SK-N-SH treated with all-trans-retinoic acid at 6 μM for 48 hours (cell line): ENCODE results near the gene EMSY.

Experiments
- ATAC-seq: fragments of 200-7000 bp; cut with Tn5 transposase; 3 replicates; pipeline ENCODE4 v1.9.1; 2020; ENCODE audit warnings: mild to moderate bottlenecking, moderate library complexity
- ARNTL ChIP-seq: fragments of 450-650 bp; formaldehyde crosslinking; IDR thresholded peaks from 2 replicates; pipeline ENCODE4 v1.5.0; 2020; ENCODE audit warnings: low read depth, mild to moderate bottlenecking, moderate library complexity, borderline replicate concordance
- BACH2 ChIP-seq: fragments of 250-450 bp; sonication (Bioruptor Pico); IDR thresholded peaks from 2 replicates; pipeline ENCODE4 v1.9.0; 2021; ENCODE audit warnings: mild to moderate bottlenecking, borderline replicate concordance
- CSDC2 ChIP-seq: fragments of 250-450 bp; sonication (Bioruptor Pico); IDR thresholded peaks from 2 replicates; pipeline ENCODE4 v1.5.0; 2020; ENCODE audit warnings: mild to moderate bottlenecking, moderate library complexity
- ESRRG ChIP-seq: fragments of 250-450 bp; sonication (Bioruptor Pico); IDR thresholded peaks from 2 replicates; pipeline ENCODE4 v1.6.1; 2021; ENCODE audit warnings: mild to moderate bottlenecking
- GLIS3 ChIP-seq: fragments of 250-450 bp; sonication (Bioruptor Pico); IDR thresholded peaks from 2 replicates; pipeline ENCODE4 v1.5.0; 2020; ENCODE audit warnings: mild to moderate bottlenecking, moderate library complexity
- ISL1 ChIP-seq: fragments of 250-450 bp; sonication (Bioruptor Pico); IDR thresholded peaks from 2 replicates; pipeline ENCODE4 v2.1.2; 2022; ENCODE audit warnings: mild to moderate bottlenecking, moderate library complexity
- OSR1 ChIP-seq: fragments of 250-450 bp; sonication (Bioruptor Pico); IDR thresholded peaks from 2 replicates; pipeline ENCODE4 v1.8.0; 2022; ENCODE audit warnings: moderate library complexity, mild to moderate bottlenecking, inconsistent platforms
- PPARA ChIP-seq: fragments of 250-450 bp; sonication (Bioruptor Pico); IDR thresholded peaks from 2 replicates; pipeline ENCODE4 v1.5.0; 2020; ENCODE audit warnings: mild to moderate bottlenecking, borderline replicate concordance
- RARB ChIP-seq: fragments of 250-450 bp; sonication (Bioruptor Pico); IDR thresholded peaks from 2 replicates; pipeline ENCODE4 v1.8.0; 2021; ENCODE audit warnings: mild to moderate bottlenecking, moderate library complexity
- SNAI2 ChIP-seq: fragments of 250-450 bp; sonication (Bioruptor Pico); IDR thresholded peaks from 2 replicates; pipeline ENCODE4 v1.5.0; 2020; ENCODE audit warnings: mild to moderate bottlenecking, moderate library complexity
- TCF4 ChIP-seq: fragments of 250-450 bp; sonication (Bioruptor Pico); IDR thresholded peaks from 2 replicates; pipeline ENCODE4 v1.8.0; 2021; ENCODE audit warnings: mild to moderate bottlenecking, moderate library complexity, borderline replicate concordance
- TOX ChIP-seq: fragments of 250-450 bp; sonication (Bioruptor Pico); IDR thresholded peaks from 2 replicates; pipeline ENCODE4 v1.8.0; 2021; ENCODE audit warnings: mild to moderate bottlenecking, moderate library complexity, borderline replicate concordance
- ZC3H10 ChIP-seq: fragments of 250-450 bp; sonication (Bioruptor Pico); IDR thresholded peaks from 2 replicates; pipeline ENCODE4 v1.5.1; 2021; ENCODE audit warnings: mild to moderate bottlenecking, moderate library complexity
- ZFP30 ChIP-seq: fragments of 450-650 bp; formaldehyde crosslinking; IDR thresholded peaks from 2 replicates; pipeline ENCODE4 v1.5.0; 2022; ENCODE audit warnings: mild to moderate bottlenecking, moderate library complexity
- ZNF565 ChIP-seq: fragments of 450-650 bp; formaldehyde crosslinking; conservative IDR thresholded peaks from 2 replicates; pipeline ENCODE4 v1.5.0; 2020; ENCODE audit warnings: low read depth, mild to moderate bottlenecking, moderate library complexity
- ZNF70 ChIP-seq: fragments of 450-650 bp; formaldehyde crosslinking; IDR thresholded peaks from 2 replicates; pipeline ENCODE4 v1.5.0; 2020; ENCODE audit warnings: mild to moderate bottlenecking, moderate library complexity
- ZNF8 ChIP-seq: fragments of 450-650 bp; formaldehyde crosslinking; IDR thresholded peaks from 2 replicates; pipeline ENCODE4 v1.5.0; 2020; ENCODE audit warnings: mild to moderate bottlenecking, moderate library complexity
- TF ChIP-seq, protein P1 (sequence below): fragments of 250-450 bp; sonication (Bioruptor Pico); IDR thresholded peaks from 2 replicates; pipeline ENCODE4 v1.5.1; 2021; ENCODE audit warnings: mild to moderate bottlenecking, moderate library complexity
- TF ChIP-seq, protein P2 (sequence below): fragments of 250-450 bp; sonication (Bioruptor Pico); IDR thresholded peaks from 2 replicates; pipeline ENCODE4 v1.8.0; 2020; ENCODE audit warnings: mild to moderate bottlenecking, moderate library complexity, borderline replicate concordance
- TF ChIP-seq, protein P3 (sequence below): fragments of 250-450 bp; sonication (Bioruptor Pico); IDR thresholded peaks from 2 replicates; pipeline ENCODE4 v1.5.0; 2020; ENCODE audit warnings: mild to moderate bottlenecking, moderate library complexity
- TF ChIP-seq, protein P4 (sequence below): fragments of 250-450 bp; sonication (Bioruptor Pico); IDR thresholded peaks from 2 replicates; pipeline ENCODE4 v1.8.0; 2021; ENCODE audit warnings: low read depth, mild to moderate bottlenecking, moderate library complexity, borderline replicate concordance

Gene EMSY

DNA sequence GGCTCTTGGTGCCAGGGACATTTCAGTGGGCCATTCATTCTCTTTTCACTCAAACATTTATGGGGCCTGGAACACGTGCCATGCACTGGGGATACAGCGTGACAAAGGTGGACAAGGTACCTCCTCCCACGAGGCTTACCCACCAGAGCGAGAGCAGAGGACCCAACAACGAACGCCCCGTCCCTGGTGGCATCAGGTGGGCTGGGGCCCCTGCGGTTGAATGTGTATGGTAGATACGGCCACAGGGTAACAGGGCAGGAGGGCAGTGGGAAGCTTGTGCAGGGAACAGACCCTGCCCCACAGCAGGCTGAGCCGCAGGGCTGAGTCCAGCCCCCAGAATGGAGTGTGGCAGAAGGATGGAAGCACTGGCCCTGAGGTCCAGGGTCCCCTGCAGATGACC lies 144.7 kb downstream of the EMSY start:
- no peak for ATAC-seq
- TF ChIP-seq, protein P1, sequence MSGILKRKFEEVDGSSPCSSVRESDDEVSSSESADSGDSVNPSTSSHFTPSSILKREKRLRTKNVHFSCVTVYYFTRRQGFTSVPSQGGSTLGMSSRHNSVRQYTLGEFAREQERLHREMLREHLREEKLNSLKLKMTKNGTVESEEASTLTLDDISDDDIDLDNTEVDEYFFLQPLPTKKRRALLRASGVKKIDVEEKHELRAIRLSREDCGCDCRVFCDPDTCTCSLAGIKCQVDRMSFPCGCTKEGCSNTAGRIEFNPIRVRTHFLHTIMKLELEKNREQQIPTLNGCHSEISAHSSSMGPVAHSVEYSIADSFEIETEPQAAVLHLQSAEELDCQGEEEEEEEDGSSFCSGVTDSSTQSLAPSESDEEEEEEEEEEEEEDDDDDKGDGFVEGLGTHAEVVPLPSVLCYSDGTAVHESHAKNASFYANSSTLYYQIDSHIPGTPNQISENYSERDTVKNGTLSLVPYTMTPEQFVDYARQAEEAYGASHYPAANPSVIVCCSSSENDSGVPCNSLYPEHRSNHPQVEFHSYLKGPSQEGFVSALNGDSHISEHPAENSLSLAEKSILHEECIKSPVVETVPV (CRISPR knock-in tag), result no peak
- TF ChIP-seq, protein P2, sequence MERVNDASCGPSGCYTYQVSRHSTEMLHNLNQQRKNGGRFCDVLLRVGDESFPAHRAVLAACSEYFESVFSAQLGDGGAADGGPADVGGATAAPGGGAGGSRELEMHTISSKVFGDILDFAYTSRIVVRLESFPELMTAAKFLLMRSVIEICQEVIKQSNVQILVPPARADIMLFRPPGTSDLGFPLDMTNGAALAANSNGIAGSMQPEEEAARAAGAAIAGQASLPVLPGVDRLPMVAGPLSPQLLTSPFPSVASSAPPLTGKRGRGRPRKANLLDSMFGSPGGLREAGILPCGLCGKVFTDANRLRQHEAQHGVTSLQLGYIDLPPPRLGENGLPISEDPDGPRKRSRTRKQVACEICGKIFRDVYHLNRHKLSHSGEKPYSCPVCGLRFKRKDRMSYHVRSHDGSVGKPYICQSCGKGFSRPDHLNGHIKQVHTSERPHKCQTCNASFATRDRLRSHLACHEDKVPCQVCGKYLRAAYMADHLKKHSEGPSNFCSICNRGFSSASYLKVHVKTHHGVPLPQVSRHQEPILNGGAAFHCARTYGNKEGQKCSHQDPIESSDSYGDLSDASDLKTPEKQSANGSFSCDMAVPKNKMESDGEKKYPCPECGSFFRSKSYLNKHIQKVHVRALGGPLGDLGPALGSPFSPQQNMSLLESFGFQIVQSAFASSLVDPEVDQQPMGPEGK, result no peak
- TF ChIP-seq ZFP30 (CRISPR knock-in tag) (no peak), TOX (no peak), TCF4 (CRISPR knock-in tag) (no peak), ZC3H10 (CRISPR knock-in tag) (no peak), OSR1 (CRISPR knock-in tag) (no peak), BACH2 (CRISPR knock-in tag) (no peak), GLIS3 (CRISPR knock-in tag) (no peak), PPARA (CRISPR knock-in tag) (no peak), ESRRG (CRISPR knock-in tag) (no peak), ZNF565 (CRISPR knock-in tag) (no peak), ZNF70 (CRISPR knock-in tag) (no peak), CSDC2 (CRISPR knock-in tag) (no peak), ZNF8 (CRISPR knock-in tag) (no peak), RARB (CRISPR knock-in tag) (no peak), ARNTL (CRISPR knock-in tag) (no peak), ISL1 (CRISPR knock-in tag) (no peak), SNAI2 (no peak)
- TF ChIP-seq, protein P3, sequence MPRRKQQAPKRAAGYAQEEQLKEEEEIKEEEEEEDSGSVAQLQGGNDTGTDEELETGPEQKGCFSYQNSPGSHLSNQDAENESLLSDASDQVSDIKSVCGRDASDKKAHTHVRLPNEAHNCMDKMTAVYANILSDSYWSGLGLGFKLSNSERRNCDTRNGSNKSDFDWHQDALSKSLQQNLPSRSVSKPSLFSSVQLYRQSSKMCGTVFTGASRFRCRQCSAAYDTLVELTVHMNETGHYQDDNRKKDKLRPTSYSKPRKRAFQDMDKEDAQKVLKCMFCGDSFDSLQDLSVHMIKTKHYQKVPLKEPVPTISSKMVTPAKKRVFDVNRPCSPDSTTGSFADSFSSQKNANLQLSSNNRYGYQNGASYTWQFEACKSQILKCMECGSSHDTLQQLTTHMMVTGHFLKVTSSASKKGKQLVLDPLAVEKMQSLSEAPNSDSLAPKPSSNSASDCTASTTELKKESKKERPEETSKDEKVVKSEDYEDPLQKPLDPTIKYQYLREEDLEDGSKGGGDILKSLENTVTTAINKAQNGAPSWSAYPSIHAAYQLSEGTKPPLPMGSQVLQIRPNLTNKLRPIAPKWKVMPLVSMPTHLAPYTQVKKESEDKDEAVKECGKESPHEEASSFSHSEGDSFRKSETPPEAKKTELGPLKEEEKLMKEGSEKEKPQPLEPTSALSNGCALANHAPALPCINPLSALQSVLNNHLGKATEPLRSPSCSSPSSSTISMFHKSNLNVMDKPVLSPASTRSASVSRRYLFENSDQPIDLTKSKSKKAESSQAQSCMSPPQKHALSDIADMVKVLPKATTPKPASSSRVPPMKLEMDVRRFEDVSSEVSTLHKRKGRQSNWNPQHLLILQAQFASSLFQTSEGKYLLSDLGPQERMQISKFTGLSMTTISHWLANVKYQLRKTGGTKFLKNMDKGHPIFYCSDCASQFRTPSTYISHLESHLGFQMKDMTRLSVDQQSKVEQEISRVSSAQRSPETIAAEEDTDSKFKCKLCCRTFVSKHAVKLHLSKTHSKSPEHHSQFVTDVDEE, result no peak

DNA sequence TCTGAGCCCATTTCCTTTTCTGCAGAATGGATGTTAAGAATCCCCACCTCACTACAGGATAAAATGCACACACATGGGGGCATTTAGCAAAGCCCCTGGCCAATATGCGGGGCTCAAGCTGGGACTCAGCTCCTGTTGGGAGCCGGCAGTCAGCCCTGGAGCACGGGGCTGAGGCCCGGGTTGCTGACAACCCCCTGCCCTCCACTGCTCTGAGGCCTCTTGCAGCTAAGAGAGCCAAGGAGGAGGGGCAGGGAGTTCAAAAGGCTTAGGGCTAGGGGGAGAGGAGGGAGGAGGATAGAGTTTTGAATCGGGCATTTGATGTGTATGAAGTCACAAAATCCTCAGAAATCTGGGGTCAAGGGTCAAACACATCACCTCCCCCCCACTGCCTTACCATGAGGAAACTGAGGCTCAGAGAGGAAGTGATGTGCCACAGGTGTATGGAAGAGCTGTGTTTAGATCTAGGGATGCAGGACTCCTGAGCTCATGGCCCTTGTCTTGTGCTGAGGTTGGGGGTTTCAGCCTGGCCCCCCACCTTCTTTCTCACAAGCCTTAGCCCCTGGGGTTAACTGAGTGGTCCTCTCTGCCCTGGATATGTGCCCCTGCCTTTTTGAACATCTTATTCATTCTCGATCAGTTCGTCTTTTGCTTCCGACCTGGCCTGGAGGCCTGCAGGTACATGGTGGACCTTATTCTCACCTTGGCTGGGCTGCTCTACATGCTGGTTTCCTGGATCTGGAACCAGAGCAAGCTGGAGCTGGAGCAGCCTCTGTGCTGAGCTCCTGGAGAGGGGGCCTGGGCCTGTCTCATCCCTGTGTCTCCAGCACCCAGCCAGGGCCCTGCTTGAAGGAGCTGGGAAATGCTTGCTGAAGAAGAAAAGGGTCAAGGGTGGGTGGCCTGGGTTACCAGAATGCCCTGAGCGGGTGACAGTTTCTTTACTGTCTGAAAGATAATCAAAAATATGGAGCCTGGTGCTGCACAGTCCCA lies 145.4 kb downstream of the EMSY start:
- no peak for TF ChIP-seq ZNF70 (CRISPR knock-in tag)
- TF ChIP-seq ZNF565 (CRISPR knock-in tag), result no peak
- ATAC-seq, result no peak

DNA sequence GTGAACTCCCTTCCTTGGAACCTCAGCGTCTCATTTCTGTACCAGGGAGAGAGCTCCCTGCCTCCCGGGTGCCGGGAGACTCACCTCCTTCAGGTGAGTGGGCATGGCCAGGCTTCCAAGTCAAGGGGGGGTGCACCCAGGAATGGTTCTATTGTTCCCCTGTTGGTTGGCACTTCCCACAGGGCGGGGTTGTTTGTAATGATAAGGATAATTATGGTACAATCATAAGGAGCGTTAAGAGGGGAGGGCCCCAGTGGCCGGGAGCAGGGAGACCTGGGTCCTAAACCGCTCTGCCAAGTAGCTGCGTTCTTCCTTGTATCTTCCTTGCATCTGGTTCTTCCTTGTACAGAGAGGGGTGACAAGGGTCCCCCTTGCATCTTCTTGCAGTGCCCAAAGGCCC lies 146.6 kb downstream of the EMSY start:
- TF ChIP-seq ZNF70 (CRISPR knock-in tag) (no peak), ZFP30 (CRISPR knock-in tag) (no peak), RARB (CRISPR knock-in tag) (no peak), OSR1 (CRISPR knock-in tag) (no peak), CSDC2 (CRISPR knock-in tag) (no peak), SNAI2 (no peak), TCF4 (CRISPR knock-in tag) (no peak), ISL1 (CRISPR knock-in tag) (no peak), ARNTL (CRISPR knock-in tag) (no peak), BACH2 (CRISPR knock-in tag) (no peak), ZNF565 (CRISPR knock-in tag) (no peak), PPARA (CRISPR knock-in tag) (no peak)
- TF ChIP-seq, protein P4, sequence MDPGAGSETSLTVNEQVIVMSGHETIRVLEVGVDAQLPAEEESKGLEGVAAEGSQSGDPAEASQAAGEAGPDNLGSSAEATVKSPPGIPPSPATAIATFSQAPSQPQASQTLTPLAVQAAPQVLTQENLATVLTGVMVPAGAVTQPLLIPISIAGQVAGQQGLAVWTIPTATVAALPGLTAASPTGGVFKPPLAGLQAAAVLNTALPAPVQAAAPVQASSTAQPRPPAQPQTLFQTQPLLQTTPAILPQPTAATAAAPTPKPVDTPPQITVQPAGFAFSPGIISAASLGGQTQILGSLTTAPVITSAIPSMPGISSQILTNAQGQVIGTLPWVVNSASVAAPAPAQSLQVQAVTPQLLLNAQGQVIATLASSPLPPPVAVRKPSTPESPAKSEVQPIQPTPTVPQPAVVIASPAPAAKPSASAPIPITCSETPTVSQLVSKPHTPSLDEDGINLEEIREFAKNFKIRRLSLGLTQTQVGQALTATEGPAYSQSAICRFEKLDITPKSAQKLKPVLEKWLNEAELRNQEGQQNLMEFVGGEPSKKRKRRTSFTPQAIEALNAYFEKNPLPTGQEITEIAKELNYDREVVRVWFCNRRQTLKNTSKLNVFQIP (CRISPR knock-in tag), result no peak
- TF ChIP-seq, protein P2, result no peak
- TF ChIP-seq, protein P1 (CRISPR knock-in tag), result no peak
- TF ChIP-seq, protein P3, result no peak
- TF ChIP-seq, all 23 proteins: peak for 0
- ATAC-seq, result no peak
